Osteoblast (primary cell): ENCODE results near the gene ZNF14. TPM values are rescaled to one million over a fixed set of nuclear protein-coding genes. Genes with fewer than 3 reads are reported as not detected.
"Not testable (repeated sequence)": the region's sequence is repeated elsewhere in the genome, so short reads cannot be mapped to it uniquely, and the experiment has no call there.

Source experiments
- DNase-seq: peaks from one replicate; pipeline ENCODE4 v3.0.0; 2011; ENCODE audit warnings: low spot score, mixed read lengths; ENCODE audit not compliant: insufficient read length; ENCODE audit errors: missing footprints
- H2AFZ ChIP-seq: 2 replicates; pipeline ENCODE4 v1.6.0; 2011; ENCODE audit warnings: mild to moderate bottlenecking, low read length
- H3K27ac ChIP-seq: 2 replicates; pipeline ENCODE4 v1.5.1; 2011; ENCODE audit warnings: mild to moderate bottlenecking, low read depth, low read length, moderate library complexity
- H3K27me3 ChIP-seq: 2 replicates; pipeline ENCODE4 v1.6.0; 2012; ENCODE audit warnings: mild to moderate bottlenecking, control low read depth, inconsistent platforms, low read length, moderate library complexity; ENCODE audit not compliant: insufficient read depth
- H3K36me3 ChIP-seq: 2 replicates; pipeline ENCODE4 v1.5.1; 2011; ENCODE audit warnings: mild to moderate bottlenecking, low read length, control low read depth, moderate library complexity; ENCODE audit not compliant: insufficient read depth
- H3K4me1 ChIP-seq: 2 replicates; pipeline ENCODE4 v1.5.1; 2011; ENCODE audit warnings: mild to moderate bottlenecking, low read length, control low read depth, moderate library complexity; ENCODE audit not compliant: insufficient read depth
- H3K4me2 ChIP-seq: 2 replicates; pipeline ENCODE4 v1.6.0; 2011; ENCODE audit warnings: mild to moderate bottlenecking, low read length; ENCODE audit not compliant: insufficient read depth
- H3K4me3 ChIP-seq: fragments of 200-600 bp; sonication (generic); 3 replicates; pipeline ENCODE4 v1.5.1; 2012; ENCODE audit warnings: mild to moderate bottlenecking, low read length, inconsistent platforms; ENCODE audit not compliant: insufficient read depth
- H3K79me2 ChIP-seq: 2 replicates; pipeline ENCODE4 v1.6.0; 2012; ENCODE audit warnings: mild to moderate bottlenecking, low read length, control low read depth, inconsistent platforms; ENCODE audit not compliant: insufficient read depth
- H3K9me3 ChIP-seq: 2 replicates; pipeline ENCODE4 v1.5.1; 2011; ENCODE audit warnings: low read depth, low read length, control low read depth
- H4K20me1 ChIP-seq: 2 replicates; pipeline ENCODE4 v1.6.0; 2012; ENCODE audit warnings: mild to moderate bottlenecking, low read length, control low read depth; ENCODE audit not compliant: insufficient read depth
- total RNA-seq: library from RNA; depleted of rRNA; stranded (reverse); fragments of >200 nt; gene quantifications from 2 replicates; pipeline ENCODE4 v1.2.3, GENCODE V29; 2012
- TF ChIP-seq, protein P1 (sequence below): IDR thresholded peaks from 2 replicates; pipeline ENCODE4 v1.5.1; 2011; ENCODE audit warnings: mild to moderate bottlenecking, low read depth, low read length, moderate library complexity; ENCODE audit errors: extremely low read depth

ZNF14 gene
- total RNA-seq, 1 donor = 6.5 TPM

DNA sequence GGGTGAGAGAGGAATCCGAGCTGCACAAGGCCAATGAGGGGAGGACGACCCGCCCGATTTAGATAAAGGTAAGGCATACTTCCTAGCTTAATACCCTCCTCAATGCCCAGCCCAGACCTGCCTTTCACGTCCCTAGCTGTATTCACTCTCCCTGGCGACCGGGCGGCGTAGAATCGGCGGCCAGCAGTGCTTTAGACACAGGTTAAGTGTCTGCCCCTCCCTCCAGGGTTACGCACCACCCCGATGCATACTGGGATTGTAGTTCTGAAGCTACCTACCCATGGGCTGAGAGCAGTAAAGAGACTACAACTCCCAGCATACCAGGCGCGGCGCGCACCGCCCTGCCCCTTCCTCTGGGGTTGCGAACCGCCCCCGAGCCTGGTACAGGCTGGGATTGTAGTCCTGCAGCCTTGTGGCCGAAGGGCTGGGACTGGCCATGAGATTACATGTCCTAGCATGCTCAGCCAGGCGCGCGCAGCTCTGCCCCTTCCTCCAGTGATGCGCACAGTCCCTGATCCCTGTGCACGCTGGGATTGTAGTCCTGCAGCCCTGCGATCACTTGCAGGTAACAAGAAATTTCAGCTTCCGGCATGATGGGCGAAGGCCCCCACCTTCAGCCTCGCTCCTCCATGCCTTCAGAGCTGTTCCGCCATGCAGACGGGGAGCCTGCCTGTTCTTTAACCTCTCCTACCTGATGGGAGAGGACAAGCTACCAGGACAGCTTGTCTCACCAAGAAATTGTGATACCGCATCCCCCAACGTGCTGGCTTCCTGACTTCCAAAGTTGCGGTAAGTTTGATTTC, 43.5 kb upstream of the ZNF14 start:
- H3K4me1 ChIP-seq = peaks cover 16% of the 10 kb centered on the region
- H3K36me3 ChIP-seq = peaks cover 4% of the 10 kb centered on the region
- no peaks in the 10 kb centered on the region for H3K9me3 ChIP-seq
- H3K79me2 ChIP-seq = peaks cover 19% of the 10 kb centered on the region
- peak; percentile 96 for DNase-seq
- peak overlapping the region; percentile 100 for H3K4me2 ChIP-seq
- H3K4me3 ChIP-seq = peak overlapping the region; percentile 85
- TF ChIP-seq, protein P1, sequence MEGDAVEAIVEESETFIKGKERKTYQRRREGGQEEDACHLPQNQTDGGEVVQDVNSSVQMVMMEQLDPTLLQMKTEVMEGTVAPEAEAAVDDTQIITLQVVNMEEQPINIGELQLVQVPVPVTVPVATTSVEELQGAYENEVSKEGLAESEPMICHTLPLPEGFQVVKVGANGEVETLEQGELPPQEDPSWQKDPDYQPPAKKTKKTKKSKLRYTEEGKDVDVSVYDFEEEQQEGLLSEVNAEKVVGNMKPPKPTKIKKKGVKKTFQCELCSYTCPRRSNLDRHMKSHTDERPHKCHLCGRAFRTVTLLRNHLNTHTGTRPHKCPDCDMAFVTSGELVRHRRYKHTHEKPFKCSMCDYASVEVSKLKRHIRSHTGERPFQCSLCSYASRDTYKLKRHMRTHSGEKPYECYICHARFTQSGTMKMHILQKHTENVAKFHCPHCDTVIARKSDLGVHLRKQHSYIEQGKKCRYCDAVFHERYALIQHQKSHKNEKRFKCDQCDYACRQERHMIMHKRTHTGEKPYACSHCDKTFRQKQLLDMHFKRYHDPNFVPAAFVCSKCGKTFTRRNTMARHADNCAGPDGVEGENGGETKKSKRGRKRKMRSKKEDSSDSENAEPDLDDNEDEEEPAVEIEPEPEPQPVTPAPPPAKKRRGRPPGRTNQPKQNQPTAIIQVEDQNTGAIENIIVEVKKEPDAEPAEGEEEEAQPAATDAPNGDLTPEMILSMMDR = no peak
- H4K20me1 ChIP-seq = no peaks in the 10 kb centered on the region
- H3K27me3 ChIP-seq = no peaks in the 10 kb centered on the region
- H3K27ac ChIP-seq = peak overlapping the region; percentile 70
- peak overlapping the region; percentile 100 for H2AFZ ChIP-seq

DNA sequence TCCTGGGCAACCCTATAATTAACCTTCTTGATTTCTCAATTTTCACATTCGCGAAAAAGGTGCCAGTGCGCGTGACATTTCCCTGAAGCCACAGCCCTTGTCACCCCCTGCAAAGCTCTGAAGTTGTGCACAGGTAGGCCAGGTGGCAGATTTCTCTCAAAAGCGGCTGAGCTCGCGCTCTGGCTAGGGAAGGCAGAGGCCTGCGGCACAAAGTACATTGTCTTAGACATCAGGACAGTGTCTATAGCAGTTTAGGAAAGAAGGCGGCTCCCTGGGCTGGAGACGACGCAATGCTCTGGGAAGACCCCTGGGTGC, 42.9 kb upstream of the ZNF14 start:
- TF ChIP-seq, protein P1 = no peak
- H3K27me3 ChIP-seq = no peaks in the 10 kb centered on the region
- H3K9me3 ChIP-seq = no peaks in the 10 kb centered on the region
- DNase-seq = no peak
- H3K4me1 ChIP-seq = peaks cover 16% of the 10 kb centered on the region
- peaks cover 4% of the 10 kb centered on the region for H3K36me3 ChIP-seq
- H4K20me1 ChIP-seq = no peaks in the 10 kb centered on the region
- H3K79me2 ChIP-seq = peaks cover 19% of the 10 kb centered on the region
- peak overlapping the region; percentile 85 for H3K4me3 ChIP-seq
- peak overlapping the region; percentile 92 for H2AFZ ChIP-seq
- peak overlapping the region; percentile 100 for H3K4me2 ChIP-seq
- H3K27ac ChIP-seq = peak overlapping the region; percentile 70

DNA sequence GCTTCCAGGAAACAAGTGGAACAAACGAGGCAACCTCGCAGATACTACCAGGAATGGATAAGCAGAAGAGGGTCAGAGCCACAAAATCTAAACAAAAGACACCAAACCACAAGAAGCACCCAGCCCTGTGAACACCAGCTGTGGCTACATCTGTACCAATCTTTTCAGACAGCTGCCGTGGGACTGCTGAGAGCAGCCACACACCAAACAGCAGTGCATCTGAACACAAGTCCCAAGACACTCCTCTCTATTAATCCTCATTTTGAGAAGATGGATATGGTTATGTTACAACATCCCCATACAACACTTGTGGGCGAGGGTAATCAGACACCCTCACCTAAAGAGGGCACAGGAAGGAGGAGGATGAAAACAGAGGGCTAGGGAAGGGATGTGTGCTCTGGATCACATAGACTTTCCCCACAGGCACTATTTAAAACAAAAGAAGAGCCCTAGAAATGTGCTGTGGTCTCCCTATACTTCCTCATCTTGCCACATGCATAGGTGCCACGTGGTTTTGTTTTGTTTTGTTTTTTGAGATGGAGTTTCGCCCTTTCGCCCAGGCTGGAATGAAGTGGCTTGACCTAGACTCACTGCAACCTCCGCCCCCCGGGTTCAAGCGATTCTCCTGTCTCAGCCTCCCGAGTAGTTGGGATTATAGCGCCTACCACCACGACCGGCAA, 41.6 kb upstream of the ZNF14 start:
- Histone ChIP-seq H3K9me3 (no peaks in the 10 kb centered on the region), H3K79me2 (peaks cover 19% of the 10 kb centered on the region), H3K4me1 (peaks cover 16% of the 10 kb centered on the region), H3K4me2 (no peak overlapping the region), H3K4me3 (no peak overlapping the region), H4K20me1 (no peaks in the 10 kb centered on the region), H3K27me3 (no peaks in the 10 kb centered on the region), H3K27ac (no peak overlapping the region), H2AFZ (no peak overlapping the region), H3K36me3 (peaks cover 4% of the 10 kb centered on the region)
- TF ChIP-seq, protein P1 = no peak
- DNase-seq = no peak

DNA sequence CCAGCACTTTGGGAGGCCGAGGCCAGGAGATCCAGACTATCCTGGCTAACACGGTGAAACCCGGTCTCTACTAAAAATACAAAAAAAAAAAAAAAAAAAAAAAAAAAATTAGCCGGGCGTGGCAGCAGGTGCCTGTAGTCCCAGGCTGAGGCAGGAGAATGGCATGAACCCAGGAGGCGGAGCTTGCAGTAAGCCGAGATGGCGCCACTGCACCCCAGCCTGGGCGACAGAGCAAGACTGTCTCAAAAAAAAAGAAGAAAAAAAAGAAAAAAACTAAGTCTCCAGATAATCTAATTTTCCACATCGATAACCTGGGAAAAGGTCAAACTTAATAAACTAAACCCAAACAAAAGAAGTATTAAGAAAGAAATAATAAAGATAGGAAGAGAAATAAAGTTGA, 39.1 kb upstream of the ZNF14 start:
- H3K27ac ChIP-seq, H3K4me3 ChIP-seq, H3K79me2 ChIP-seq, DNase-seq, H3K27me3 ChIP-seq, H3K4me2 ChIP-seq, H4K20me1 ChIP-seq, H3K4me1 ChIP-seq, H3K36me3 ChIP-seq, H3K9me3 ChIP-seq, H2AFZ ChIP-seq: not testable (repeated sequence)

DNA sequence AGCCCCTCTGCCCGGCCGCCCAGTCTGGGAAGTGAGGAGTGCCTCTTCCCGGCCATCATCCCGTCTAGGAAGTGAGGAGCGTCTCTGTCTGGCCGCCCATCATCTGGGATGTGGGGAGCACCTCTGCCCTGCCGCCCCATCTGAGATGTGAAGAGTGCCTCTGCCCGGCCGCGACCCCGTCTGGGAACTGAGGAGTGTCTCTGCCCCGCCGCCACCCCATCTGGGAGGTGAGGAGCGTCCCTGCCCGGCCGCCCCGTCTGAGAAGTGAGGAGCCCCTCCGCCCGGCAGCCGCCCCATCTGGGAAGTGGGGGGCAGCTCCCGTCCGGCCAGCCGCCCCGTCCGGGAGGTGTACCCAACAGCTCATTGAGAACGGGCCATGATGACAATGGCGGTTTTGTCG, 37.1 kb upstream of the ZNF14 start:
- not testable (repeated sequence) for H3K4me2 ChIP-seq, H4K20me1 ChIP-seq, H3K9me3 ChIP-seq, H3K4me1 ChIP-seq, H3K79me2 ChIP-seq, H3K36me3 ChIP-seq, DNase-seq, H3K4me3 ChIP-seq, H3K27me3 ChIP-seq, H2AFZ ChIP-seq, H3K27ac ChIP-seq
